ENCODE data around the gene ABR. TPM values are rescaled to one million over a fixed set of nuclear protein-coding genes. Genes with fewer than 3 reads are reported as not detected.
"Not testable (repeated sequence)": the region's sequence is repeated elsewhere in the genome, so short reads cannot be mapped to it uniquely, and the experiment has no call there.

ABR gene
- total and polyA plus RNA-seq, 4 donors = 59.7 to 223 (median 142) TPM

GRCh38 chr17:1001640-1002411 is 178.0 kb downstream of the ABR start:
- Histone ChIP-seq H3K9me3 (ENCODE audit: control insufficient read depth, insufficient read depth, low read length) (no peaks in the 10 kb centered on the region), H3K27ac (ENCODE audit: low read depth, low read length) (peak overlapping the region; percentile 89), H3K4me3 (ENCODE audit: low read depth, low read length) (no peak overlapping the region), H3K4me1 (ENCODE audit: control insufficient read depth, insufficient read depth, low read length) (peaks cover 79% of the 10 kb centered on the region), H3K27me3 (ENCODE audit: control insufficient read depth, insufficient read depth, low read length) (no peaks in the 10 kb centered on the region), H3K36me3 (ENCODE audit: control insufficient read depth, insufficient read depth, low read length) (peaks cover 62% of the 10 kb centered on the region)
- WGBS (ENCODE audit: insufficient coverage) = 71% methylated on average over 14 of the region's 18 CpGs
- peak in 2 of 6 donors; percentile 23 to 47 for DNase-seq (ENCODE audit: low read depth in 4 of 6, low spot score in 6 of 6)

- Histone ChIP-seq H3K36me3 (ENCODE audit: control insufficient read depth, insufficient read depth, low read length) (peaks cover 53% of the 10 kb centered on the region), H3K4me3 (ENCODE audit: low read depth, low read length) (no peak overlapping the region), H3K27ac (ENCODE audit: low read depth, low read length) (peak overlapping the region; percentile 89), H3K27me3 (ENCODE audit: control insufficient read depth, insufficient read depth, low read length) (no peaks in the 10 kb centered on the region), H3K9me3 (ENCODE audit: control insufficient read depth, insufficient read depth, low read length) (no peaks in the 10 kb centered on the region), H3K4me1 (ENCODE audit: control insufficient read depth, insufficient read depth, low read length) (peaks cover 70% of the 10 kb centered on the region)
- 26% methylated on average over 11 of the region's 15 CpGs for WGBS (ENCODE audit: insufficient coverage)
- peak in 2 of 6 donors; percentile 73 to 84 for DNase-seq (ENCODE audit: low read depth in 4 of 6, low spot score in 6 of 6)
These were observed 179.0 kb downstream of the ABR start for GRCh38 chr17:1000597-1001461.

- H3K27ac ChIP-seq (ENCODE audit: low read depth, low read length) = no peak overlapping the region
- peaks cover 43% of the 10 kb centered on the region for H3K4me1 ChIP-seq (ENCODE audit: control insufficient read depth, insufficient read depth, low read length)
- H3K4me3 ChIP-seq (ENCODE audit: low read depth, low read length) = peak overlapping the region; percentile 98
- DNase-seq (ENCODE audit: low read depth in 4 of 6, low spot score in 6 of 6) = no peak
- H3K9me3 ChIP-seq (ENCODE audit: control insufficient read depth, insufficient read depth, low read length) = no peaks in the 10 kb centered on the region
- no peaks in the 10 kb centered on the region for H3K27me3 ChIP-seq (ENCODE audit: control insufficient read depth, insufficient read depth, low read length)
- H3K36me3 ChIP-seq (ENCODE audit: control insufficient read depth, insufficient read depth, low read length) = peaks cover 26% of the 10 kb centered on the region
- 80% methylated on average over 2 of the region's 2 CpGs for WGBS (ENCODE audit: insufficient coverage)
These were observed 181.7 kb downstream of the ABR start for GRCh38 chr17:998111-998510.

- under 1% methylated on average over 71 of the region's 71 CpGs for WGBS (ENCODE audit: insufficient coverage)
- DNase-seq (ENCODE audit: low read depth in 4 of 6, low spot score in 6 of 6) = peak; percentile 93 to 99 (median 98)
- peak within 1 kb of the TSS; percentile 94 for H3K27ac ChIP-seq (ENCODE audit: low read depth, low read length)
- H3K4me1 ChIP-seq (ENCODE audit: control insufficient read depth, insufficient read depth, low read length) = peaks cover 30% of the 10 kb centered on the region
- no peaks in the 10 kb centered on the region for H3K9me3 ChIP-seq (ENCODE audit: control insufficient read depth, insufficient read depth, low read length)
- H3K4me3 ChIP-seq (ENCODE audit: low read depth, low read length) = peak within 1 kb of the TSS; percentile 98
- no peaks in the 10 kb centered on the region for H3K27me3 ChIP-seq (ENCODE audit: control insufficient read depth, insufficient read depth, low read length)
- H3K36me3 ChIP-seq (ENCODE audit: control insufficient read depth, insufficient read depth, low read length) = peaks cover 13% of the 10 kb centered on the region
These were observed 183.0 kb downstream of the ABR start, which contains the start of gene TIMM22 for GRCh38 chr17:996554-997344. Gene TIMM22 (plus strand): TSS chr17:997129. CDS start chr17:997143, 14 bp downstream.

DNA sequence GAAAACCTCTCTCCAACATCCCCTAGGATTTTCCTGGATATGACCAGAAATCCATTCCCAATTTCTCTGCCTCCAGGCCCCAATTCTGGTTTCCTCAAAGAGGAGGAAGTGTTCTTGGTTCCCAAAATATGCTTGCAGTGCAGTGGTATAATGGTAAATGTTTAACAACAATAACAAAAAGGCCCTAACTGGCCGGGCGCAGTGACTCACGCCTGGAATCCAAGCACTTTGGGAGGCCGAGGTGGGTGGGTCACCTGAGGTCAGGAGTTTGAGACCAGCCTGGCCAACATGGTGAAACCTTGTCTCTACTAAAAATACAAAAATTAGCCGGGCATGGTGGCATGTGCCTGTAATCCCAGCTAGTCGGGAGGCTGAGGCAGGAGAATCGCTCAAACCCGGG is 184.5 kb downstream of the ABR start:
- DNase-seq (ENCODE audit: low read depth in 4 of 6, low spot score in 6 of 6) = not testable (repeated sequence)

DNA sequence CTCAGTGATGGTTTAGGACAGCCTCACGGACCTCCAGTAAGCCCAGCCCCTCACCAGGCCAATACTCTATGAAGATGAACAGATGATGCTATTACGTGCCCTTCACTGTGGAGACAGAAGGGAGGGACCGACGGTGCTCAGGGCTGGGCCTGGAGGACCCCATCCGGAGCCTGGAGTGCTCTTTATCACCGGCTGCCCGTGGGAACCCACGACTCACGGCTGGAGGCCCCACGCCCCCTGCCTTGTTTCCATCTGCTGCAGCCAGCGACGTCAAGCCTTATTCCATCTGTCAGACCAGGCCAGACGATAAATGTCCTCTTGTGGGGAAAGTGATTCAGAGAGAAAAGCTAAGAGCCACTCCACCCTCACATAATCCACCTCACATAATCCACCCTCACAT is 186.8 kb downstream of the ABR start:
- peaks cover 8% of the 10 kb centered on the region for H3K4me1 ChIP-seq (ENCODE audit: control insufficient read depth, insufficient read depth, low read length)
- DNase-seq (ENCODE audit: low read depth in 4 of 6, low spot score in 6 of 6) = no peak
- WGBS (ENCODE audit: insufficient coverage) = 46% methylated on average over 10 of the region's 13 CpGs
- no peak overlapping the region for H3K27ac ChIP-seq (ENCODE audit: low read depth, low read length)
- H3K36me3 ChIP-seq (ENCODE audit: control insufficient read depth, insufficient read depth, low read length) = no peaks in the 10 kb centered on the region
- no peak overlapping the region for H3K4me3 ChIP-seq (ENCODE audit: low read depth, low read length)
- no peaks in the 10 kb centered on the region for H3K9me3 ChIP-seq (ENCODE audit: control insufficient read depth, insufficient read depth, low read length)
- H3K27me3 ChIP-seq (ENCODE audit: control insufficient read depth, insufficient read depth, low read length) = no peaks in the 10 kb centered on the region

More for the DNA sequence above, 184.5 kb downstream of the ABR start:
- H3K9me3 ChIP-seq (ENCODE audit: control insufficient read depth, insufficient read depth, low read length); H3K36me3 ChIP-seq (ENCODE audit: control insufficient read depth, insufficient read depth, low read length); H3K4me3 ChIP-seq (ENCODE audit: low read depth, low read length); H3K27ac ChIP-seq (ENCODE audit: low read depth, low read length); H3K27me3 ChIP-seq (ENCODE audit: control insufficient read depth, insufficient read depth, low read length): not testable (repeated sequence)
- H3K4me1 ChIP-seq (ENCODE audit: control insufficient read depth, insufficient read depth, low read length) = peaks cover 16% of the 10 kb centered on the region
- 97% methylated on average over 5 of the region's 8 CpGs for WGBS (ENCODE audit: insufficient coverage)

DNA sequence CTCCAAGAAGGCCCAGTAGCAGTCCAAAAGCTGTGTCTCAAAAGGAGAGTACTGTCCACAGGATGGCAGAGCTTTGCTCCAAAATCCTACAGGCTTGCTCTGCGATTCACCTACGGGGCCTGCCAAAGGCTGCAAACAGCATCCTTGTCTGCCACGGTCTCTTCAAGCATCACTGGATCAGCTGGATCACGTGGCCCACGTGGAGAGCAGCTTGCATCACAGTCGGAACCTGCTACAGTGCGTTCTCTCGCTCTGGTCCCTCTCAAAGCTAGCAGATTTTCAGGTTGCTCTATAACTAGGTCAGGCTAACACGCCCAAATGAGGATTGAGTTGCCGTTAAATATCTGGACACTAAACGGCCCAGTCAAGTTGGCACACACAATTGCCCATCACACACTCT is 191.2 kb downstream of the ABR start:
- H3K4me3 ChIP-seq (ENCODE audit: low read depth, low read length) = no peak overlapping the region
- WGBS (ENCODE audit: insufficient coverage) = 87% methylated on average over 8 of the region's 11 CpGs
- DNase-seq (ENCODE audit: low read depth in 4 of 6, low spot score in 6 of 6) = no peak
- no peaks in the 10 kb centered on the region for H3K36me3 ChIP-seq (ENCODE audit: control insufficient read depth, insufficient read depth, low read length)
- no peaks in the 10 kb centered on the region for H3K9me3 ChIP-seq (ENCODE audit: control insufficient read depth, insufficient read depth, low read length)
- H3K27me3 ChIP-seq (ENCODE audit: control insufficient read depth, insufficient read depth, low read length) = no peaks in the 10 kb centered on the region
- no peaks in the 10 kb centered on the region for H3K4me1 ChIP-seq (ENCODE audit: control insufficient read depth, insufficient read depth, low read length)
- H3K27ac ChIP-seq (ENCODE audit: low read depth, low read length) = no peak overlapping the region

- Histone ChIP-seq H3K36me3 (ENCODE audit: control insufficient read depth, insufficient read depth, low read length) (no peaks in the 10 kb centered on the region), H3K27ac (ENCODE audit: low read depth, low read length) (no peak overlapping the region), H3K4me1 (ENCODE audit: control insufficient read depth, insufficient read depth, low read length) (no peaks in the 10 kb centered on the region), H3K9me3 (ENCODE audit: control insufficient read depth, insufficient read depth, low read length) (no peaks in the 10 kb centered on the region), H3K4me3 (ENCODE audit: low read depth, low read length) (no peak overlapping the region), H3K27me3 (ENCODE audit: control insufficient read depth, insufficient read depth, low read length) (no peaks in the 10 kb centered on the region)
- no peak for DNase-seq (ENCODE audit: low read depth in 4 of 6, low spot score in 6 of 6)
- WGBS (ENCODE audit: insufficient coverage) = 85% methylated on average over 13 of the region's 15 CpGs
These were observed 191.8 kb downstream of the ABR start for GRCh38 chr17:987931-988330.

GRCh38 chr17:986322-986929 is 193.4 kb downstream of the ABR start:
- WGBS (ENCODE audit: insufficient coverage) = 81% methylated on average over 6 of the region's 6 CpGs

More at GRCh38 chr17:986322-986929, 193.4 kb downstream of the ABR start:
- Histone ChIP-seq H3K4me1 (ENCODE audit: control insufficient read depth, insufficient read depth, low read length) (no peaks in the 10 kb centered on the region), H3K27me3 (ENCODE audit: control insufficient read depth, insufficient read depth, low read length) (no peaks in the 10 kb centered on the region), H3K36me3 (ENCODE audit: control insufficient read depth, insufficient read depth, low read length) (no peaks in the 10 kb centered on the region), H3K9me3 (ENCODE audit: control insufficient read depth, insufficient read depth, low read length) (no peaks in the 10 kb centered on the region), H3K27ac (ENCODE audit: low read depth, low read length) (no peak overlapping the region), H3K4me3 (ENCODE audit: low read depth, low read length) (no peak overlapping the region)
- DNase-seq (ENCODE audit: low read depth in 4 of 6, low spot score in 6 of 6) = no peak

Measured in spinal cord (tissue), 10 donors.